Activated CD8-positive, alpha-beta memory T cell treated with anti-CD3 and anti-CD28 coated beads, Interleukin-2, amount 50 U/mL, for 1 hour (primary cell): ENCODE data around the gene LRP3.
"Not testable (repeated sequence)": the region's sequence is repeated elsewhere in the genome, so short reads cannot be mapped to it uniquely, and the experiment has no call there.

Experiments used
- DNase-seq: peaks from one replicate; pipeline ENCODE4 v3.0.0-alpha.2; 2020; ENCODE audit errors: extremely low read depth

Gene LRP3

GRCh38 chr19:33202546-33203507 is 8.7 kb downstream of the LRP3 start:
- DNase-seq = no peak

- no peak for DNase-seq
Measured at GRCh38 chr19:33203529-33203928, 9.4 kb downstream of the LRP3 start.

- DNase-seq = no peak
Measured at GRCh38 chr19:33204136-33204973, 10.2 kb downstream of the LRP3 start.

- no peak for DNase-seq
Measured at GRCh38 chr19:33205110-33205509, 11.0 kb downstream of the LRP3 start.

GRCh38 chr19:33205531-33206260 is 11.6 kb downstream of the LRP3 start:
- DNase-seq = no peak

GRCh38 chr19:33206261-33207039 is 12.3 kb downstream of the LRP3 start:
- no peak for DNase-seq

GRCh38 chr19:33207040-33207620 is 13.0 kb downstream of the LRP3 start:
- DNase-seq = no peak

- no peak for DNase-seq
Measured at GRCh38 chr19:33207903-33208302, 13.8 kb downstream of the LRP3 start.

GRCh38 chr19:33208371-33208895 is 14.3 kb downstream of the LRP3 start:
- no peak for DNase-seq

- DNase-seq = no peak
Measured at GRCh38 chr19:33208904-33209849, 15.0 kb downstream of the LRP3 start.

- not testable (repeated sequence) for DNase-seq
Measured at GRCh38 chr19:33209850-33210230, 15.7 kb downstream of the LRP3 start.

GRCh38 chr19:33210266-33210940 is 16.3 kb downstream of the LRP3 start:
- no peak for DNase-seq

GRCh38 chr19:33211794-33212435 is 17.8 kb downstream of the LRP3 start:
- DNase-seq = no peak

GRCh38 chr19:33212436-33213172 is 18.5 kb downstream of the LRP3 start:
- DNase-seq = no peak

GRCh38 chr19:33214596-33214995 is 20.5 kb downstream of the LRP3 start:
- DNase-seq = no peak

- no peak for DNase-seq
Measured at GRCh38 chr19:33215438-33216197, 21.5 kb downstream of the LRP3 start.
